Osteocyte (in vitro differentiated cells): ENCODE results near the gene ACACA. TPM values are rescaled to one million over a fixed set of nuclear protein-coding genes. Genes with fewer than 3 reads are reported as not detected.

Source experiments
- DNase-seq: peaks from one replicate; pipeline ENCODE4 v3.0.0; 2021; ENCODE audit warnings: mixed read lengths; ENCODE audit not compliant: unreplicated experiment; ENCODE audit errors: extremely low spot score
- H3K27ac Mint-ChIP-seq: one replicate; pipeline ENCODE4 v1.8.0; 2021; ENCODE audit warnings: mild to moderate bottlenecking, mixed read lengths; ENCODE audit not compliant: unreplicated experiment
- H3K27me3 Mint-ChIP-seq: one replicate; pipeline ENCODE4 v1.8.0; 2021; ENCODE audit warnings: mixed read lengths; ENCODE audit not compliant: unreplicated experiment
- H3K36me3 Mint-ChIP-seq: one replicate; pipeline ENCODE4 v1.8.0; 2021; ENCODE audit warnings: mixed read lengths; ENCODE audit not compliant: unreplicated experiment
- H3K4me1 Mint-ChIP-seq: one replicate; pipeline ENCODE4 v1.8.0; 2021; ENCODE audit warnings: mixed read lengths; ENCODE audit not compliant: unreplicated experiment
- H3K4me3 Mint-ChIP-seq: one replicate; pipeline ENCODE4 v1.8.0; 2021; ENCODE audit warnings: mild to moderate bottlenecking, moderate library complexity, mixed read lengths; ENCODE audit not compliant: unreplicated experiment
- H3K9me3 Mint-ChIP-seq: one replicate; pipeline ENCODE4 v1.8.0; 2021; ENCODE audit warnings: mixed read lengths; ENCODE audit not compliant: unreplicated experiment
- CTCF ChIP-seq: fragments of 200-600 bp; sonication (generic); IDR thresholded peaks from 2 replicates; pipeline ENCODE4 v1.5.0; 2021; ENCODE audit warnings: antibody characterized with exemption, mild to moderate bottlenecking, moderate library complexity
- total RNA-seq: library from RNA; stranded (reverse); gene quantifications from 2 replicates; pipeline ENCODE4 v1.2.1, GENCODE V29; 2021

ACACA gene
- total RNA-seq, 1 donor from 2014 or later = 63.5 TPM

- H3K4me1 Mint-ChIP-seq = peaks cover 2% of the 10 kb centered on the region
- no peaks in the 10 kb centered on the region for H3K36me3 Mint-ChIP-seq
- no peak for DNase-seq
- peaks cover 33% of the 10 kb centered on the region for H3K27me3 Mint-ChIP-seq
- H3K9me3 Mint-ChIP-seq = no peaks in the 10 kb centered on the region
- no peak overlapping the region for H3K27ac Mint-ChIP-seq
- TF ChIP-seq CTCF = no peak
- no peak overlapping the region for H3K4me3 Mint-ChIP-seq
Observed at GRCh38 chr17:37064956-37065355, 341.7 kb downstream of the ACACA start.

- Mint-ChIP-seq H3K27ac (no peak overlapping the region), H3K27me3 (peaks cover 33% of the 10 kb centered on the region), H3K36me3 (no peaks in the 10 kb centered on the region), H3K4me1 (peaks cover 2% of the 10 kb centered on the region), H3K4me3 (no peak overlapping the region), H3K9me3 (no peaks in the 10 kb centered on the region)
- no peak for TF ChIP-seq CTCF
- DNase-seq = no peak
Observed at GRCh38 chr17:37064206-37064605, 342.4 kb downstream of the ACACA start.

GRCh38 chr17:37062021-37062420, 344.6 kb downstream of the ACACA start:
- TF ChIP-seq CTCF = no peak
- no peak for DNase-seq
- Mint-ChIP-seq H3K27me3 (peaks cover 25% of the 10 kb centered on the region), H3K27ac (no peak overlapping the region), H3K36me3 (peaks cover 4% of the 10 kb centered on the region), H3K4me1 (no peaks in the 10 kb centered on the region), H3K9me3 (no peaks in the 10 kb centered on the region), H3K4me3 (no peak overlapping the region)

- Mint-ChIP-seq H3K27ac (no peak overlapping the region), H3K9me3 (no peaks in the 10 kb centered on the region), H3K36me3 (peaks cover 8% of the 10 kb centered on the region), H3K4me3 (no peak overlapping the region), H3K27me3 (peaks cover 21% of the 10 kb centered on the region), H3K4me1 (no peaks in the 10 kb centered on the region)
- no peak for DNase-seq
- no peak for TF ChIP-seq CTCF
Observed at GRCh38 chr17:37060928-37061327, 345.7 kb downstream of the ACACA start.

- DNase-seq = no peak
- TF ChIP-seq CTCF = no peak
- peaks cover 8% of the 10 kb centered on the region for H3K36me3 Mint-ChIP-seq
Observed at GRCh38 chr17:37060094-37060493, 346.5 kb downstream of the ACACA start.

More at GRCh38 chr17:37060094-37060493, 346.5 kb downstream of the ACACA start:
- no peak overlapping the region for H3K4me3 Mint-ChIP-seq
- H3K27me3 Mint-ChIP-seq = peaks cover 13% of the 10 kb centered on the region
- H3K27ac Mint-ChIP-seq = no peak overlapping the region
- H3K9me3 Mint-ChIP-seq = no peaks in the 10 kb centered on the region
- no peaks in the 10 kb centered on the region for H3K4me1 Mint-ChIP-seq
